GM03348 (cell line): ENCODE results near the gene SIK3.

Source experiments
- DNase-seq: peaks from one replicate; pipeline ENCODE4 v3.0.0; 2012; ENCODE audit warnings: low spot score

Gene SIK3

DNA sequence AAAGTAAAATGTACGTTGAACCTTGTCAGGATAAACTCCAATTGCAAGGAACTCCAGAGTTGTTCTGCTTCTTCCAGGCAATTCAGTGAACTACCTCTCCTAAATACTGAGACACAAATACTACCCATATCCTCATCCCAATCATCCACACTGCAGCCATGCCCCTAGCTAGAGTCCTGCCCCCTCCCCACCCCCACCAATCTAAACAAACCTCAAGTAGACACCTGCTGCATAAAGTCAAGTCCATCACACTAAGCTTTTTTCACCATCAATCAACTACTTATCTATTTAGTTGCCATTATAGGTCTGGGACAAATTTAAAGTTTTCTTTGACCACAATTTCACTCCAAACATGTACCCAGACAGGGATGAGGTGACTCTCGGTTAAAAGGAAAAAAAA, 167.6 kb downstream of the SIK3 start:
- DNase-seq, result no peak

DNA sequence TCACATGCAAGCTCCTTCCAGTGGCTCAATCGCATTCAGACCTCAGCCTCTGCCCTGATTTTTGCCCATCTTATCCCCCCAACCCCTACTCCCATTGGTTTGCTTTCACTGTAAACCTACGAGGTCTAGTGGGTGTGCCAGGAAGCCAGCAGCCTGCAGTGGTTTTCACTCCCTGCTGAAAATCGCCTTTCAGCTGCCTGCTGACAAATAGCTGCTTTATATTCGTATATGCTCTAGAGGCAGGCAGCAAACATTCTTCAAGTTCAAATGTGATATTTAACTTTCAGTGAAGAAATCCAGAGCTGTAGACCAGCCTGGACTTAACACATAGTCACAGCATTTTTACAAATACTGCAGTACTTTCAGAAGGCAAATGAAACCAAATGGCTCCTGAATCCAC, 168.1 kb downstream of the SIK3 start:
- no peak for DNase-seq

- DNase-seq, result no peak
Measured at GRCh38 chr11:116929414-116930090, 168.7 kb downstream of the SIK3 start.

- DNase-seq, result no peak
Measured at GRCh38 chr11:116928845-116929244, 169.4 kb downstream of the SIK3 start.

- no peak for DNase-seq
Measured at GRCh38 chr11:116928102-116928777, 170.0 kb downstream of the SIK3 start.

DNA sequence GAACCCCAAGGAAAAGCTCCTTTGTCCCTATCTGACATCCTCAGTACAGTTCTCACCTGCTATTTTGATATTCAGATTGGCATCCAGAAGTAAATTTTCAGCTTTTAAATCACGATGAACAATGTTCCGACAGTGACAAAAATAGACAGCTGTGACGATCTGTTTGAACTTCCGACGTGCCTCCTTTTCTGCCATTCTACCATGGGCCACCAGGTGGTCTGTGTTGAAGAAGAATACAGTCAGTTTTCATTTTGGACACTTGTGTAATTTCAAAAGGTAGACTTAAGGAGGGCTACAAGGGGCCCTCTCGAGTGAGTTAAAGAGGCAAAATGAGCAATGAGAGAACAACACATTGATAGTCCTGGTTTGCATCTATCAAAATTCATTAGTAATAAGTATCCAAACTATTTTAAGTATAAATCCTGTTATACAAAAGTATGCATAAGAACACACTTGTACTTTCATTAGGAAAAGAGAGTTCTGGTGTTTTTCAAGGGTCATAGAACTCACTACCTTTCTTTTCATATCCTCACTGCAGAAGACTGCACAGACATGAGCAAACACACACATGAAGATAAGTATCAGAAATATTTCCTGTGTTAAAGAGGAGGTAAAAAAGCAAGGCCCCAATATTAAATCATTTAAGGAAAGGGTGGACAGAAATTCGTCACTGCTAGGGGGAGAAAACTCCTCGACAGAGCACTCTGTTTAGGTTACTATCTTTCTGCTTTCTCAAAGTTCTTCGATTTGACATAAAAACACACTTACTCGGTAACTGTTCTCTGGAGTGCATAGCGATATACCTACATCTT, 170.9 kb downstream of the SIK3 start:
- DNase-seq, result no peak

DNA sequence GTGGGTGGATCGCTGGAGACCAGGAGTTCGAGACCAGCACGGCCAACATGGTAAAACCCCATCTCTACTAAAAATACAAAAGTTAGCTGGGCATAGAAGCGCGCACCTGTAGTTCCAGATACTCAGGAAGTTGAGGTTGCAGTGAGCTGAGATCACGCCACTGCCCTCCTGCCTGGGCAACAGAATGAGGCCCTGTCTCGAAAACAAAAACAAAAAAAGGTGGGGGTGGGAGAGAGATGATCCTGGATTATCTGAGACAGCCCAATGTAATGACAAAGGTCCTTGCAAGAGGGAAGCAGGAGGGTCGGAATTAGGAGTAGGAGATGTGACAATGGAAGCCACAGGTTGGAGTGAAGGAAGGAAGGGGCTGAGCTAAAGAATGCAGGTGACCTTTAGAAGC, 173.2 kb downstream of the SIK3 start:
- DNase-seq, result no peak

GRCh38 chr11:116918925-116919655, 179.1 kb downstream of the SIK3 start:
- DNase-seq, result no peak

GRCh38 chr11:116917632-116918031, 180.6 kb downstream of the SIK3 start:
- no peak for DNase-seq

DNA sequence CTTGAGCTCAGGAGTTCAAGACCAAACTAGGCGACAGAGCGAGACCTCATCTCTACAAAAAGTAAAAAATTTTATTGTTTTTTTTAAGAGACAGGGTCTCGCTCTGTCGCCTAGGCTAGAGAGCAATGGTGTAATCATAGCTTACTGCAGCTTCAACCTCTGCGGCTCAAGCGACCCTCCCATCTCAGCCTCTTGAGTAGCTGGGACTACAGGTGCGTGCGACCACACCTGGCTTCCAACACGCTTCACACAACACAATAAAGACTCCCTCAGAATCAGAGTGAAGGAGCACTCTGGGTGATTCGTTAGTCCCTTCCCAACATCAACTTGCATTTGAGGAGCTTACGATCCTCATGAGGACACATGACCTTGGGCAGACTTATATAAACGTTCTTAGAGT, 181.3 kb downstream of the SIK3 start:
- no peak for DNase-seq

GRCh38 chr11:116916052-116916451, 182.2 kb downstream of the SIK3 start:
- DNase-seq, result no peak

- DNase-seq, result peak; percentile 64
Measured at GRCh38 chr11:116913000-116913399, 185.2 kb downstream of the SIK3 start.

DNA sequence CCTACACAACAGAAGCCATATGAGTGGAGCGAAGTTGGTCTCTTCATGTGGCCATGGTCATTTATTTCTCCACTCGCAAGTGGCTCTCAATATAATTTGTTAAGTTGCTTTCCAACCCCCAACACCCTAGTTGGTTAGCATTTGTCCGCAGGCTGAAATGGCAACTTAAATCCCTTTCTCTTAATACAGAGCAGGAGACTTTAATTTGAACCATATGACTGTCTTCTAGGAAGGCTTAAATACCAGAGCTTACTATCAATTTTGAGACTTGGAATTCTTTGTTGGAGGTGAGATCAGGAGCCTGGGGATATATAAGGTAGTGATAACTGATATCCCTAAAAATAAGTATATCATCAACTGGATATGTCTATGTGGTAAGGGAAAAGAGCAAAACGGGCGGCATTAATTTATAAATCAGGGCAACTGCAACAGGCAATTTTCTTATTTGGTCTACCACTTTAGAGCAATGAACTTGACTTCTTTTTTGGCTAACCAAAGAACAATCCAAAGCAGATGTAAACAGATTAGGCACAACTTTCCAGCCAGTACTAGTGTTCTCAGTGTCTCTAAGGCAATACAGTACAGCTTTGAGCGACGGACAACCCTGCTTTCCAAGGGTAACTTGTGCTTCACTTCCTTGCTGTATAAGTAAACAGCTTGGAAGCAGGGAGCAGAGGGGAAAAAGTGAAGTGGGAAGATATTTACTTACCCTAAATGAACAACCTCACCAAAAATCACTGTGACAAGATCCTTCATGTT, 186.1 kb downstream of the SIK3 start:
- DNase-seq, result peak; percentile 10

DNA sequence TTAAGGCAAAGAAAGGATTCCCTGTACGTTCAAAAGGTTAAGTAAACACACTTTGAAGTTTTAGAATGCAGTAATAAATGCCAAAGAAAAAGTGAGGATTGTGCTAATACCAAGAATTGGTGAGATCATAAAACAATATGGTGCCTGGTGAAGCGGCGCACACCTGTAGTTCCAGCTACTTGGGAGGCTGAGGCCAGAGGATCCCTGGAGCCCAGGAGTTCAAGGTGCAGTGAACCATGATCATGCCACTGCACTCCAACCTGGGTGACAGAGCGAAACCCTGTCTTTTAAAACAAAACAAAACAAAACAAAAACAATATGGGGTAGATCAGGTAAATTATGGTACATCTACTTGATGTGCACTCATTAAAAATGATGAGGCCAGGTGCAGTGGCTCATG, 187.4 kb downstream of the SIK3 start:
- no peak for DNase-seq

DNA sequence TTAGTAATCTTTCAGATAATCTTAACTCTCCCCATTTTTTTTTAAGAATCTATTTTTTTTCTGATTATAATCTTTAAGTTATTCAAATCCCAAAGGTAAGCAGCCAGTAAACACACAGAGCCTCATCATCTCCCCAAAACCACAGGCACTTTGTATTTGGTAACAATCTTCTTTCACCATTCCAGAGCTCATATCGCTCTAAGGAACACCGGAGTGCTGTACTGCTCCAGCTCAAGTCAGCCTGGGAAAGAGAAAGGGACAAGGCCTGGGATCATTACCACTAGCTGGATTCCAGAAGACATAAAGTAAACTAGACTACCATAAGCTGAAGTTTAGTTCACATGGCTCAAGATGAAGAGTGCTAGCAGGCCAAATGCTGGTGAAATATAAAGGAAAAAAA, 187.8 kb downstream of the SIK3 start:
- peak; percentile 11 for DNase-seq

DNA sequence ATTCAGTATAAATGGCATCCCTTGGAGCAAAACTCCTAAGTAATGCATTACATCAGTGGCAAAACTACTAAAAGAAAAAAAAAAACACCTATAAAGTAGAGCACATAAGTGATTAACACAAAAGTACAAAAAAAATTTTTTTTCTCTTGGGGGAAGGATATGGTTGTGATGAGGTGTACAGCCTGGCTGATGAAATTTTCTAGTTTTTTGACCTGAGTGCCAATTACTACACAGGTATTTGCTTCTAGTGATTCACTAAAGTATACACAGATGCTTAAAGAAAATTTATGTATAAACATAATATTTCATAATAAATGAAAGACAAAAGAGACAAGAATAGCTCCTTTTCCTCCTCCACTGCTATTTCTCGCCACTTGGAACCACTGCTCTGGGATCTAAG, 189.0 kb downstream of the SIK3 start:
- DNase-seq, result no peak

- DNase-seq, result no peak
Measured at GRCh38 chr11:116906479-116906878, 191.7 kb downstream of the SIK3 start.

DNA sequence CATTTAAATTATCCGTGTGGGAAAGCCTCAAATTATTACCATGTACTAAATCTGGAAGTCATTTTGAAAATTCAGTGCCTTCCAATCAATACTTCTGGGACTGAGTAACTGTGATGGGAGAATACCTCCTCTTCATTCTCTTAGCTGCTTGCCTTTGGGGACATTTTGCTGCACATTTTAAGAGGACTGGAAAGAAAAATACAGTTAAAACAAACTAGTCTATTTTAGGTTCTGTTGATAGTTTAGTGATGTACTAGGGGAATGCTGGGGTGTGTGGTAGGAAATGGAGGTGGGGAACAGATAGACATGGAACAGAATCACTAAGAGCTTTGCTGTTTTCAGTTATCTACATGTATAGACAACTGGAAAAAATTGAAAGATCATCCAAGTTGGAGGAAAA, 195.1 kb downstream of the SIK3 start:
- DNase-seq, result no peak

GRCh38 chr11:116901964-116902688, 196.1 kb downstream of the SIK3 start:
- DNase-seq, result no peak

- no peak for DNase-seq
Measured at GRCh38 chr11:116901211-116901610, 197.0 kb downstream of the SIK3 start.

- no peak for DNase-seq
Measured at GRCh38 chr11:116896211-116896610, 202.0 kb downstream of the SIK3 start.
